SK-N-SH (cell line): ENCODE data around the gene EPB41L4B.

Source experiments
- CHD2 ChIP-seq: fragments of 150-350 bp; IDR thresholded peaks from 2 replicates; pipeline ENCODE4 v1.6.1; 2018; ENCODE audit warnings: low read length; ENCODE audit not compliant: partially characterized antibody
- EZH2phosphoT487 ChIP-seq: fragments of 200-600 bp; sonication (generic); IDR thresholded peaks from 2 replicates; pipeline ENCODE4 v1.6.1; 2017; ENCODE audit warnings: low read depth, mixed run types, mild to moderate bottlenecking, antibody characterized with exemption, moderate library complexity, borderline replicate concordance
- FOSL2 ChIP-seq: IDR thresholded peaks from 2 replicates; pipeline ENCODE4 v1.4.0; 2012; ENCODE audit warnings: low read depth, mild to moderate bottlenecking, moderate library complexity, borderline replicate concordance
- JUND ChIP-seq: IDR thresholded peaks from 2 replicates; pipeline ENCODE4 v1.4.0; 2012
- NRF1 ChIP-seq: IDR thresholded peaks from 2 replicates; pipeline ENCODE4 v1.6.1; 2012; ENCODE audit warnings: low read depth, mild to moderate bottlenecking, low read length
- POLR2AphosphoS5 ChIP-seq: IDR thresholded peaks from 2 replicates; pipeline ENCODE4 v1.6.1; 2012; ENCODE audit warnings: low read depth, low read length
- RAD21 ChIP-seq: IDR thresholded peaks from 2 replicates; pipeline ENCODE4 v1.6.1; 2012; ENCODE audit warnings: mild to moderate bottlenecking, low read length
- TAF1 ChIP-seq: IDR thresholded peaks from 2 replicates; pipeline ENCODE4 v1.6.1; 2012; ENCODE audit warnings: low read depth, mild to moderate bottlenecking, low read length, moderate library complexity, borderline replicate concordance
- TEAD4 ChIP-seq: IDR thresholded peaks from 2 replicates; pipeline ENCODE4 v1.4.0; 2012; ENCODE audit warnings: mild to moderate bottlenecking, borderline replicate concordance; ENCODE audit not compliant: insufficient read depth
- YY1 ChIP-seq: IDR thresholded peaks from 2 replicates; pipeline ENCODE4 v1.4.0; 2012; ENCODE audit warnings: low read depth, mild to moderate bottlenecking
- TF ChIP-seq, protein P1 (sequence below): fragments of 200-600 bp; sonication (generic); IDR thresholded peaks from 2 replicates; pipeline ENCODE4 v1.6.1; 2017; ENCODE audit warnings: antibody characterized with exemption, mild to moderate bottlenecking, moderate library complexity

DNA sequence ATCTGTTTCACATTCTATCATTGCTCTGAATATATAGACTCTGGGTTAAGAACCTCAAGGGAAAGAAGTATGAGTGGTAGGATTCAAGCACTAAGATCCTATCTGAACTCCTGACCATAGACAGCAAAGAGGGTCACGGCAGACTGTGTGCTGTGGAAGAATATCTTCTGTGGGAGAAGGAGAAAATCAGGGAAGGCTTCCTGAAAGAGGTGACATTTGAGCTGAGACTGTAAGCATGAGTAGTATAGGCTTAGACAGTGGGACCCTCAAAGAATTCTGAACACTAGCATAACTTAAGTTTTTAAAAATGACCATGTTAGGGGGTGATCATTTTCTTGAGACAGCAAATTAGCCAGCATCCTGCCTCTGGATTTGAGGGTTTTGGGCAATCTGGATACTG is 157.7 kb downstream of the EPB41L4B start:
- TF ChIP-seq, protein P1, sequence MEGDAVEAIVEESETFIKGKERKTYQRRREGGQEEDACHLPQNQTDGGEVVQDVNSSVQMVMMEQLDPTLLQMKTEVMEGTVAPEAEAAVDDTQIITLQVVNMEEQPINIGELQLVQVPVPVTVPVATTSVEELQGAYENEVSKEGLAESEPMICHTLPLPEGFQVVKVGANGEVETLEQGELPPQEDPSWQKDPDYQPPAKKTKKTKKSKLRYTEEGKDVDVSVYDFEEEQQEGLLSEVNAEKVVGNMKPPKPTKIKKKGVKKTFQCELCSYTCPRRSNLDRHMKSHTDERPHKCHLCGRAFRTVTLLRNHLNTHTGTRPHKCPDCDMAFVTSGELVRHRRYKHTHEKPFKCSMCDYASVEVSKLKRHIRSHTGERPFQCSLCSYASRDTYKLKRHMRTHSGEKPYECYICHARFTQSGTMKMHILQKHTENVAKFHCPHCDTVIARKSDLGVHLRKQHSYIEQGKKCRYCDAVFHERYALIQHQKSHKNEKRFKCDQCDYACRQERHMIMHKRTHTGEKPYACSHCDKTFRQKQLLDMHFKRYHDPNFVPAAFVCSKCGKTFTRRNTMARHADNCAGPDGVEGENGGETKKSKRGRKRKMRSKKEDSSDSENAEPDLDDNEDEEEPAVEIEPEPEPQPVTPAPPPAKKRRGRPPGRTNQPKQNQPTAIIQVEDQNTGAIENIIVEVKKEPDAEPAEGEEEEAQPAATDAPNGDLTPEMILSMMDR = no peak
- TF ChIP-seq CHD2 = no peak
- TF ChIP-seq TEAD4 = no peak
- TF ChIP-seq RAD21 = no peak
- TF ChIP-seq JUND = no peak
- no peak for TF ChIP-seq NRF1
- no peak for TF ChIP-seq POLR2AphosphoS5
- no peak for TF ChIP-seq FOSL2
- no peak for TF ChIP-seq EZH2phosphoT487
- no peak for TF ChIP-seq YY1
- no peak for TF ChIP-seq TAF1
